GM21619 (cell line): ENCODE data around the gene GINS1.
"Not testable (repeated sequence)": the region's sequence is repeated elsewhere in the genome, so short reads cannot be mapped to it uniquely, and the experiment has no call there.

Experiments used
- ATAC-seq: cut with Tn5 transposase; IDR thresholded peaks from one replicate; pipeline ENCODE4 v1.9.1; 2021; ENCODE audit not compliant: unreplicated experiment

GINS1 gene

GRCh38 chr20:25389858-25390537 is 17.5 kb upstream of the GINS1 start:
- peak; percentile 27 for ATAC-seq

GRCh38 chr20:25390538-25391528 is 16.6 kb upstream of the GINS1 start, which contains the start of gene ABHD12:
ABHD12 (minus strand) TSS chr20:25390835; CDS start chr20:25390703, 132 bp downstream.
- ATAC-seq, result peak; percentile 86

- no peak for ATAC-seq
Measured at GRCh38 chr20:25394276-25394675, 13.2 kb upstream of the GINS1 start.

GRCh38 chr20:25394996-25395395 is 12.5 kb upstream of the GINS1 start:
- no peak for ATAC-seq

GRCh38 chr20:25397096-25397495 is 10.4 kb upstream of the GINS1 start:
- ATAC-seq, result no peak

GRCh38 chr20:25397821-25398220 is 9.7 kb upstream of the GINS1 start:
- ATAC-seq, result no peak

GRCh38 chr20:25398376-25399036 is 9.0 kb upstream of the GINS1 start:
- no peak for ATAC-seq

- no peak for ATAC-seq
Measured at GRCh38 chr20:25399037-25399430, 8.4 kb upstream of the GINS1 start.

- not testable (repeated sequence) for ATAC-seq
Measured at GRCh38 chr20:25400291-25400732, 7.2 kb upstream of the GINS1 start.

- ATAC-seq, result no peak
Measured at GRCh38 chr20:25402583-25402982, 4.9 kb upstream of the GINS1 start.

- ATAC-seq, result no peak
Measured at GRCh38 chr20:25408170-25408547, 686 bp downstream of the GINS1 start.

GRCh38 chr20:25408890-25409289 is 1.4 kb downstream of the GINS1 start:
- ATAC-seq, result no peak

GRCh38 chr20:25418776-25419175 is 11.3 kb downstream of the GINS1 start:
- ATAC-seq, result no peak

- no peak for ATAC-seq
Measured at GRCh38 chr20:25421102-25421501, 13.6 kb downstream of the GINS1 start.

- ATAC-seq, result no peak
Measured at GRCh38 chr20:25422032-25422431, 14.6 kb downstream of the GINS1 start.

- no peak for ATAC-seq
Measured at GRCh38 chr20:25424536-25424935, 17.1 kb downstream of the GINS1 start.

GRCh38 chr20:25437153-25437581 is 29.7 kb downstream of the GINS1 start:
- no peak for ATAC-seq

- no peak for ATAC-seq
Measured at GRCh38 chr20:25439328-25439727, 31.9 kb downstream of the GINS1 start.

GRCh38 chr20:25444556-25444955 is 37.1 kb downstream of the GINS1 start:
- ATAC-seq, result no peak

- ATAC-seq, result no peak
Measured at GRCh38 chr20:25447671-25448070, 40.2 kb downstream of the GINS1 start.

GRCh38 chr20:25452333-25452732 is 44.9 kb downstream of the GINS1 start:
- no peak for ATAC-seq
